Fibroblast of skin of left biceps (primary cell): ENCODE data around the gene RAD51C.
"Not testable (repeated sequence)": the region's sequence is repeated elsewhere in the genome, so short reads cannot be mapped to it uniquely, and the experiment has no call there.

Experiments used
- DNase-seq, 2 experiments: peaks; one replicate each; pipeline ENCODE4 v3.0.0-alpha.2; 2013; ENCODE audit warnings: low read depth in 2 of 2

The RAD51C gene

GRCh38 chr17:58692239-58693055 is at the start of gene RAD51C:
Gene RAD51C (plus strand): TSS chr17:58692602. CDS start chr17:58692644, 42 bp downstream.
- DNase-seq, result peak; percentile 55 to 56

GRCh38 chr17:58643147-58643546 is 49.3 kb upstream of the RAD51C start:
- peak; percentile 46 to 50 for DNase-seq

GRCh38 chr17:58648236-58648635 is 44.2 kb upstream of the RAD51C start:
- DNase-seq, result no peak

- DNase-seq, result not testable (repeated sequence)
Observed at GRCh38 chr17:58657962-58658803, 34.2 kb upstream of the RAD51C start.

GRCh38 chr17:58658804-58659713 is 33.3 kb upstream of the RAD51C start:
- DNase-seq, result peak; percentile 97

GRCh38 chr17:58659714-58660084 is 32.7 kb upstream of the RAD51C start:
- not testable (repeated sequence) for DNase-seq

- no peak for DNase-seq
Observed at GRCh38 chr17:58660621-58661020, 31.8 kb upstream of the RAD51C start.

- no peak for DNase-seq
Observed at GRCh38 chr17:58661499-58661898, 30.9 kb upstream of the RAD51C start.

GRCh38 chr17:58664302-58664701 is 28.1 kb upstream of the RAD51C start:
- no peak for DNase-seq

GRCh38 chr17:58665946-58666857 is 26.2 kb upstream of the RAD51C start:
- DNase-seq, result no peak

GRCh38 chr17:58666858-58667267 is 25.5 kb upstream of the RAD51C start:
- no peak for DNase-seq

GRCh38 chr17:58667934-58668597 is 24.3 kb upstream of the RAD51C start:
- no peak for DNase-seq

- no peak for DNase-seq
Observed at GRCh38 chr17:58668598-58668935, 23.8 kb upstream of the RAD51C start.

- no peak for DNase-seq
Observed at GRCh38 chr17:58669853-58670252, 22.5 kb upstream of the RAD51C start.

GRCh38 chr17:58671969-58672368 is 20.4 kb upstream of the RAD51C start:
- no peak for DNase-seq

- DNase-seq, result no peak
Observed at GRCh38 chr17:58677194-58677880, 15.1 kb upstream of the RAD51C start.

- not testable (repeated sequence) for DNase-seq
Observed at GRCh38 chr17:58678287-58678686, 14.1 kb upstream of the RAD51C start.

- DNase-seq, result no peak
Observed at GRCh38 chr17:58679263-58680037, 13.0 kb upstream of the RAD51C start.

- no peak for DNase-seq
Observed at GRCh38 chr17:58680038-58680369, 12.4 kb upstream of the RAD51C start.
